Erythroblast (primary cell): Measurements from ENCODE around the gene MYEOV.

Source experiments
- GATA1 ChIP-seq: IDR thresholded peaks from 2 replicates; pipeline ENCODE4 v1.6.1; 2011; ENCODE audit warnings: low read depth, mild to moderate bottlenecking, control low read depth, low read length, moderate library complexity
- POLR2A ChIP-seq: IDR thresholded peaks from 2 replicates; pipeline ENCODE4 v1.6.1; 2011; ENCODE audit warnings: mild to moderate bottlenecking, low read length

DNA sequence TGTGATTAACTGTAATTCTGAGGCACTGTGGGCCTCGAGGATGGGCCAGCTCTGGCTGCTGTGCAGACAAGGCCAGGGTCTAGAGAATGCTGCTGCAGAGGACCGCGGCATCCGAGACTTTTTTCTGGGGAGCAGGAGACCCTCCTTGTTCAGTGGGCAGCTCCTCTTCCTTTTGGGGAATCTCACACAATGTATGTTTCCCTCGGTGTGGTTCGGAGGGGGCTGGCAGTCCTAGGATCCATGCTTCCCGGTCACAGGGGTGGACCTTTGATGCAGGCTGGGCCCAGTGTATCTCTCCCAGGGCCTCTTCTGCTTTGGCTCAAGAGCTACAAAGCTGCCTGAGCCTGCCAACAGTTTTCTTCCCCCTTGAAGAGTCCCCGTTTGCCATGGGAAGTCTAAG, 31.5 kb downstream of the MYEOV start:
- TF ChIP-seq POLR2A (no peak), GATA1 (no peak)
